Measurements from ENCODE around the gene C2orf69.

DNA sequence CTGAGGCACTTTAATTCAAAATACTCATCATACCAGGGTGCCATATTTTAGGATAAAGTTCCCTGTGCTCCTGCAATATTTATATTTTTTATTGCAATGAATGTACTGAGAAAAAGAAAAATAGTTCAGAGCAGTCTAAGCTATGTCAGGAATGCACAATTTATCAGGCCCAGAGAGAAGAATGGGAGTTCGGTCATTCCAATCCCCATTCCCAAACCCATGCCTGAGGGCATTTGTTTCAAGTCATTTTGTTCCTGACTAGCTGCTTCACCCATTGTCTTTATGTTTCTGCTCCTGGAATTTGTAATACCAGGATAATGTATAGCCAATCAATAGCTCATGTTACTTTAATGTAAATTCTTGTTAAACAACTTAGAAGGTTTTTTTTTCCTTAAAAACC, 35.7 kb upstream of the C2orf69 start:
- TF ChIP-seq, protein P1, sequence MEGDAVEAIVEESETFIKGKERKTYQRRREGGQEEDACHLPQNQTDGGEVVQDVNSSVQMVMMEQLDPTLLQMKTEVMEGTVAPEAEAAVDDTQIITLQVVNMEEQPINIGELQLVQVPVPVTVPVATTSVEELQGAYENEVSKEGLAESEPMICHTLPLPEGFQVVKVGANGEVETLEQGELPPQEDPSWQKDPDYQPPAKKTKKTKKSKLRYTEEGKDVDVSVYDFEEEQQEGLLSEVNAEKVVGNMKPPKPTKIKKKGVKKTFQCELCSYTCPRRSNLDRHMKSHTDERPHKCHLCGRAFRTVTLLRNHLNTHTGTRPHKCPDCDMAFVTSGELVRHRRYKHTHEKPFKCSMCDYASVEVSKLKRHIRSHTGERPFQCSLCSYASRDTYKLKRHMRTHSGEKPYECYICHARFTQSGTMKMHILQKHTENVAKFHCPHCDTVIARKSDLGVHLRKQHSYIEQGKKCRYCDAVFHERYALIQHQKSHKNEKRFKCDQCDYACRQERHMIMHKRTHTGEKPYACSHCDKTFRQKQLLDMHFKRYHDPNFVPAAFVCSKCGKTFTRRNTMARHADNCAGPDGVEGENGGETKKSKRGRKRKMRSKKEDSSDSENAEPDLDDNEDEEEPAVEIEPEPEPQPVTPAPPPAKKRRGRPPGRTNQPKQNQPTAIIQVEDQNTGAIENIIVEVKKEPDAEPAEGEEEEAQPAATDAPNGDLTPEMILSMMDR (IDR thresholded peaks at IDR 0.05) = no peak
- no peak for TF ChIP-seq EP300 (IDR thresholded peaks at IDR 0.05)
